ENCODE data around the gene NCK2.

NCK2 gene

DNA sequence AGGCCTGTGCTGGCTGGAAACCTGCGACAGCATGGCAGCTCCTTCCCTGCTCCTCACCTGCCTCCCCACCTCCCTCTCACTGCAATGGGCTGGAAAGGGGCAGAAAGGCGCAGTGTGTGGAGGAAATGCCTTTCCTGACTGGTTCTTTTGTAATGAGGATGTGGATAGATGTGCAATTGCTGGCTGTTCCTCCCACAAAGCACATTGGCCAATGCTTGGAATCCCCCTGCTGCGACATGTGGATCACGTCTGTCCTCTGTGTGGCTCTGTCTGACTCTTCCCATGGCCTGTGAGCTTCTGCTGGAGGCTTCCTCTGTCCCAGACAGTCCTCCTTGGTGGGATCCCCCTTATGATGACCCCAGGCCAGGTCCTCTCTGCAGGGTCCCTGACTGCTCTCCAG lies 172.5 kb downstream of the NCK2 start:
- no peak for DNase-seq (ENCODE audit: low read depth in 2 of 2, low spot score in 1 of 2)

DNA sequence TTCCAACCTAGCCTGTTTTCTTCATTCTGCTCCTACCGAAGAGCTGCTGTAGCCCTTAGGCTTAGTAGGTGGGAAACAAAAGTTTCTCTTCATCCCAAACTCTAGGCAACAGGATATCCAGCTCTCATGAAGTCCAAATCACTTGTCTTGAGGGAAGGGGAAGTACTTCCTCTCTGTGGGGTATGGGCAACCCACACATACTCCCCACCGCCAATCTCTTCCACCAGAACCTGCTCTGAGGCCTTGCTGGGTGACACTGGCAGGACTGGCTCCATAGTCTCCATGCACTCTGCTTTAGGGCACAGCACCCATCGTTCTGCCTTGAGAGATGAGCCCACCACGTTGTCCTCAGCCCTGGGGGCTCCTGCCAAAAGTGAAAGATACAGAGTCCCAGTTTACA lies 173.0 kb downstream of the NCK2 start:
- DNase-seq (ENCODE audit: low read depth in 2 of 2, low spot score in 1 of 2), result no peak

- no peak for DNase-seq (ENCODE audit: low read depth in 2 of 2, low spot score in 1 of 2)
Measured at GRCh38 chr2:105919191-105919811, 174.6 kb downstream of the NCK2 start.

DNA sequence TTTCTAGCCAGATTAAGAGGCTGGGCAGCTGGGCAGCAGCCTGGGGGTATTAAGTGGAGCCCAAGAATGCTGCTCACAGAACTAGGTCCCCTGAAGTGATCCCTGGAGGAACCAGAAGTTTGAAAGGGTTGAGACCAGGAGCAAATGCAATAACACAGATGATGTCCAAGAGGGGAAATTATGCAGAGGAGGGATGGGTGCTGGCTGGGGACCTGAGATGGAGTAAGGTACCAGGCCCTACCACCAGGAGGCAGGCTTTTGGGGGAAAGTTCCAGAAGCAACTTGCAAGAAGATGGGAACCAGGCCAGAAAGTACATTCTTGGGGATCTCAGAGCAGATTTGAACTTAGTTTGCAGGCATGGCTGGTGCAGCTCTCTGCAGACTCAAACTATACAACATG lies 175.1 kb downstream of the NCK2 start:
- peak in 1 of 2 donors; percentile 13 for DNase-seq (ENCODE audit: low read depth in 2 of 2, low spot score in 1 of 2)

DNA sequence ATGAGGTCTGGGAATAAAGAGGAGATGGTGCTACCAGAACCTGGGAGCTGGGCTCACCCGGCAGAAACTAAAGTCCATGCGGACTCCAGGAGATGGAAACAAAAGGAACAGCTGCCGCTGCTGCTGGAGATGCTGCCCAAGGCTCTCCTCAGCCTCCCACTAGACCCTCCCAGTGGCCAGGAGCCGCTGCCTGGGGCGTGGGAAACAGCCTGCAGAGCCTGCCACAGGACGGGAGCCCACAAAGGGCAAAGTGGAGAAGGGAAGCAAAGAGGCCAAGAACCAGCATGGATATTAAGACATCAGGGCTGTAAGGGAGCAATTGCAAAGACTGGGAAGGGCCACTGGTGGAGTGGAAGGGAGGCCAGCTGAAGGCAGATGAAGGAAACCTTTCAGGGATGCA lies 179.6 kb downstream of the NCK2 start:
- DNase-seq (ENCODE audit: low read depth in 2 of 2, low spot score in 1 of 2), result no peak

- no peak for DNase-seq (ENCODE audit: low read depth in 2 of 2, low spot score in 1 of 2)
Measured at GRCh38 chr2:105924932-105925331, 180.2 kb downstream of the NCK2 start.

- DNase-seq (ENCODE audit: low read depth in 2 of 2, low spot score in 1 of 2), result no peak
Measured at GRCh38 chr2:105925390-105925789, 180.7 kb downstream of the NCK2 start.

DNA sequence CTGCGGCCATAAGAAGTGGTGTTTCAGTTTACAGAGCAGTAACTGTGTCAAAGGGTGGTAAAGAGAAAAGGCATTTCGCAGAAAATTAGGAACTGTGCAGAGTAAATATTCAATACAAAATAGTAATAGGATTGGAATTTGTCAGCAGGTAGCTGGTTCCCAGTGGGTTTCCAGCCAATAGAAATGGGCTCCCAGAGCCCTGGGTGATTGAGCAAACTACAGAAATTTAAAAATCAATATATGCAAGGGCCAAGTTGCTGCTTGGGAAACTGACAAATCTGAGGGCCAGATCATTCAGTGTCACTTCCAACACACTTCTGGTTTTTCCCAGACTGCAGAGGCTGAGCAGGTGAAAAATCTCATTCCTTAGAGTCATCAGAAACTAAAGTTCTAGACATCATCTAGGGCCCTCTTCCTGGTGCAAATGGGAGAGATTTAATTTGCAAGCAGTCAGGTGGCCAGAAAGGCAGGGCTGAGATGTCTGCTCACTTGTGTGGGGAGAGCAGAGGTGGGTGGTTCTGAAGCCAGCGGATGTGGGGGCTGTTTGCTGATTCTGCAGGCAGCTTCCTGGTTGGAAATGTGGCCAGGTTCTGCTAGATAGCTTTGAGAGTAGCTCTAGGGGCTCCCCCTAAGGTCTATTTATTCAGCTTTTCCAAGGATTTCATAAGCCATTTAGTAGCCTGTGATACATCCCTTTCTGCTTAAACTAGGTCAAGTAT lies 182.4 kb downstream of the NCK2 start:
- DNase-seq (ENCODE audit: low read depth in 2 of 2, low spot score in 1 of 2), result peak in 1 of 2 donors; percentile 14

DNA sequence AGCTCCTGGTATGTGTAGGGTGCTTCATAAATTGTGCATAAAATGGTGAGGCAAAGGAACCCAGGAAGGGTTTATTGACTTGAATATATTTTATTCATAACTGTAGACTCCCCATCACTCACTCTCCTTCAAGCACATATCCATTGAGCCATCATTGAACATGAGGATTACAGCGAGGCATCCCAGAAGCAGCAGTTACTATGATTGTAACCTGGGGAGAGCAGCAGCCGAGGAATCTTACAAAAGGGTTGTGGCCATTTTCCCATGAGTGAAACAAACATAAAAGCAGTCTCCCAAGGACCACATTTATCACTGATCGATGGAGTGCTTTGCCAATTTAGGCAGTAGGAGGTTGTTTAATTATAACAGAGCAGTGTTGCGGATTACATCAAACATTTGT lies 183.4 kb downstream of the NCK2 start:
- no peak for DNase-seq (ENCODE audit: low read depth in 2 of 2, low spot score in 1 of 2)

- DNase-seq (ENCODE audit: low read depth in 2 of 2, low spot score in 1 of 2), result no peak
Measured at GRCh38 chr2:105928563-105928962, 183.9 kb downstream of the NCK2 start.

GRCh38 chr2:105929516-105929915 lies 184.8 kb downstream of the NCK2 start:
- no peak for DNase-seq (ENCODE audit: low read depth in 2 of 2, low spot score in 1 of 2)

- DNase-seq (ENCODE audit: low read depth in 2 of 2, low spot score in 1 of 2), result no peak
Measured at GRCh38 chr2:105932582-105932981, 187.9 kb downstream of the NCK2 start.

GRCh38 chr2:105933906-105934305 lies 189.2 kb downstream of the NCK2 start:
- DNase-seq (ENCODE audit: low read depth in 2 of 2, low spot score in 1 of 2), result no peak

DNA sequence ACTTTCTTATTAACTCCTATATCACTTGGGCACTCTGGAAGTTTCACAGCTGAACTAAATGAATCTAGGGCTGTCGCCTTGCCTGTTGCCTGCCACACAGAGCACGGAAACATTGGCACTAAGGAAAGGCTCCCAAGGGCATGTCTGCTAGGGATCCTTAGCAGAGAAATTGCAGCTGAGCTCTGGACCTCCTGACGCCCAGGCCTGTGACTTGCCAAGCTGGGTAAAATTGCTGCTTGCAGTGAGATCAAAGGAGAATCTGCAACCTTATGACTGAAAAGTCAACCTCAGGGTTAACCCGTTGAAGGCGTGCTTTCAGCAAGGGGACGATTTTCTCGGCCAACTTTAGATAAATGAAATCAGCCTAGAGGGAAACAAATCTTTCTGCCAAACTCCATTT lies 189.8 kb downstream of the NCK2 start:
- no peak for DNase-seq (ENCODE audit: low read depth in 2 of 2, low spot score in 1 of 2)

- DNase-seq (ENCODE audit: low read depth in 2 of 2, low spot score in 1 of 2), result no peak
Measured at GRCh38 chr2:105935063-105935462, 190.4 kb downstream of the NCK2 start.

- DNase-seq (ENCODE audit: low read depth in 2 of 2, low spot score in 1 of 2), result no peak
Measured at GRCh38 chr2:105936954-105937353, 192.2 kb downstream of the NCK2 start.

DNA sequence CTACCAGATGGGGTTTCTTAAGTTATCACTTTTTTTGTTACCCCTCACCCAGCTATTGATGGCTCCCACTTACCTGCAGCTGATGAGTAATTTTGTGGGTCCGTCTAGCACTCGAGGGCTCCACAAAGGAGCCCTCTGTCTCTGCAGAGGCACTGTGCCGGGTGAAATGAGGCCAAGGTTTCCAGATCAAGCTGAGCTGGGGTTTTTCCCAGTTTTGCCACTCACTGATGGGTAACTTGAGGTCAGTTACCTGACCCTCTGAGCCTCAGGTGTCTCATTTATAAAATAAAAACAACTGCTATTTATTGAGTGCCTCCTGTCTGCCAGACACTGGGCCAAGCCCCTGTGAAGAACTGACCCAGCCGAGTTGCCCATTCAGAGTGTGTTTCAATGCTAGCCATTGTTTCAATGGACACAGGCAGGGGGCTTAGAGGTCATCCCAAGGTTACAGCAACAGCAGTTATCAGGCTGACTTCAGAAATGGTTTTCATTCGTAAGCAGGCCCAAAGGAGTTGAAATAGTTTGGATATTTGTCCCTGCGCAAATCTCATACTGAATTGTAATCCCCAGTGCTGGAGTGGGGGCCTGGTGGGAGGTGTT lies 192.9 kb downstream of the NCK2 start:
- no peak for DNase-seq (ENCODE audit: low read depth in 2 of 2, low spot score in 1 of 2)
